Stimulated activated CD4-positive, alpha-beta T cell treated with anti-CD3 and anti-CD28 coated beads, TNF-alpha, amount 100 ng/mL, for 4 hours (primary cell): ENCODE measurements around the gene DARS1.
A peak's percentile ranks its signal among the peaks of the same experiment; 100 is the strongest.

Source experiments
- DNase-seq, 3 experiments: peaks; one replicate each; pipeline ENCODE4 v3.0.0-alpha.2; 2020; ENCODE audit warnings: low read depth in 3 of 3

Gene DARS1

GRCh38 chr2:136016427-136016826, 31.0 kb upstream of the DARS1 start:
- DNase-seq = no peak

GRCh38 chr2:136015699-136016098, 30.3 kb upstream of the DARS1 start:
- DNase-seq = no peak

- no peak for DNase-seq
Measured at GRCh38 chr2:136014411-136014810, 29.0 kb upstream of the DARS1 start.

- DNase-seq = no peak
Measured at GRCh38 chr2:136013955-136014354, 28.5 kb upstream of the DARS1 start.

GRCh38 chr2:136013136-136013685, 27.8 kb upstream of the DARS1 start:
- DNase-seq = no peak

GRCh38 chr2:136012315-136012714, 26.9 kb upstream of the DARS1 start:
- no peak for DNase-seq

- DNase-seq = no peak
Measured at GRCh38 chr2:136010126-136010525, 24.7 kb upstream of the DARS1 start.

DNA sequence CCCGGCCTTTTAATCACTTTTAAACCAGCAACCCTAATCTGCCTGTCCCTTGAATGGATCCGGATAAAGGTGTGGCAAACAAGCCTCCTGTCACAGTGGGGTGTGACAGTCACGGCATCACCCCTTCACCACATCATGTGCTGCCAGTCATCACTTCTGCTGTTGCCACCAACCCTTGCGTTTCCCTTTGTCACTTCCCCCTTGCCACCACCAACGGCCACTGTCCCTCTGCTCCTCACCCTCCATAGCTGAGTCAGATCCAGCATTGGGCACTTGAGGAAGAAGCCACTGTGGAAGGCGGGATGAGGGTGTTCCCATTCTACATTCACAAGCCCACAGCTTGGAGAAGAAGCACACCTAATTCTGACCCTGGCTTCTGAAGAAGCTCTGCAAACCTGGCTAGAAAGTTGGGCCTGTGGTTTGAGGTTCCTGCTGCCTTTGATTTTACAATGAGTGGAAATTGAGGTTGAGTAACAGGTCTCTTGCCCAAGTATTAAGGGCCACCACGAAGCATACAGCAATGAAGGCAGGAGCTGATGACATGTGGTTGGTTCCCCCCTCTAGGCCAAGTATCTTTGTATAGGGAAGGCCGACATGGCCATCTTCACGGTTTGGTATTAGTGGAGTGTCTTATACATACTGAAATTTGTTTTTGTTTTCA, 22.9 kb upstream of the DARS1 start:
- peak in 1 of 3 experiments; percentile 37 for DNase-seq

DNA sequence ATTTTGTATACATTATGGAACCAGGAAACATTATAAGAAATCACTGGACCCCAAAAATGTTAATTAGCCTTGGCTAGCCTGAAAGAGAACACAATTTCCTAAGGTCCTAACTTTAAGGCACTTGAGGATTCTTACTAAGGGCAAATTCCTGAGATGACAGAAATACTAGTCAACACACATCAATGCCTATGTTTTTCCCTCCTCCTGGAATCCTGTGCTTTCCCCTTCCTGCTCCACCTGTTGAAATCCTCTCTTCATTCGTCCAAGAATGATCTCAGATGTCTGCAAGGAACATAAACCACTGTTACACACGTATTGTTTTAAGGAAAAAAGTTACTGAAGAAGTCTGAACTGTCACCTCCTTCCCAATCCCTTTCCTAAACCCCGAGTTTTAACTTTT, 21.2 kb upstream of the DARS1 start:
- DNase-seq = no peak

GRCh38 chr2:136005462-136006196, 20.2 kb upstream of the DARS1 start:
- DNase-seq = no peak

- no peak for DNase-seq
Measured at GRCh38 chr2:136004965-136005364, 19.5 kb upstream of the DARS1 start.

DNA sequence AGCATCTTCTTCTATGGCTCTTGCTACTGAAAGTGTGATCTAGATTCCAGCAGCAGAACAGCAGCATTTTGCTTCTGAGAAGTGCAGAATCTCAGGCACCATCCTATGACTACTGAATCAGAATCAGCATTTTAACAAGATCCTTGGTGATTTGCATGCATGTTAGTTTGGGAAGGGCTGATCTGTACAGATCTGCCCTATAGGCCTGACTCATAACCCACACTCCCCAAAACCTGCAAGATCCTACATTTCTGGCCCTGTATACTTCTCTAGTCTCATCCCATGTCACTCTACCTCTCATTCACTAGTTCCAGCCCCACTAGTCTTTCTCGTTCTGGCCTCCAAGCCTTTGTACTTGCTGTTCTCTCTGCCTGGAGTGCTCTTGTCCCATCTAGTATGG, 15.7 kb upstream of the DARS1 start:
- no peak for DNase-seq

DNA sequence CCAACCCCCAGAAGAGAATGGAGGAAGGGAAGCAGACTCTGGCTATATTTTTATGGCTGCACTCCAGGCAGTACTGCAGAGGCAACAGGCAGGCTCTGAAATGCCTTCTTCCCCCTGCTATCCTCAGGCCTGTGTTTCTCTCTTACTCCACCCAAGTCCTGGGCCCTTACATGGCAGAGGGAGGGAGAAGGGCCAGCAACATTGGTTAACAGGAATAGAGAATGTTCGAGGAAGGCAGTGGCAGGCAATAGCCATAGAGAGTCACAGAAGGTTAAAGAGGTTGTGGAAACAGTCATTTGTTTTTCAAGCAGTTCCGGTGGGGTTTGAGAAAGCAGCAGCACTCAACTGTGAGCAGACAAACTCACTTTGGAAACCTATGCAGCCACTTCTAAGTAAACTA, 15.1 kb upstream of the DARS1 start:
- no peak for DNase-seq

DNA sequence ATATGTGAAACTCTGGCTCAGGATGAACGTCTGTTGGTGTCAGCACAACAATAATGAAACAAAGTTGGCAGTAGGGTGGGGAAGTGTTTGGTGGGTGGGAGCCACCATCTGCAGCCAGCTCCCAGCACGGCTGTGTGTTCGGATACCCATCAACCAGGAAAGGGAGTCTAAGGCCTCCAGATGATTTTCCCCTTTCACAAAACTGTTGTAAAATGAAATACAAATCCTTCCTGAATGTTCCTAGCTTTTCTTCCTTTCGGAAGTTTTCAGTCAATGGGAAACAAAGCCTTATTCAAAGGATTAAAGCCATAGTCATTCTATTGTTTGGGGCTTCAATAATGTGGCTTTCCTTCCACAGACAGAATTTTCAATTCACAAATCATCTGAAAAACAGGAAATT, 14.5 kb upstream of the DARS1 start:
- DNase-seq = no peak

DNA sequence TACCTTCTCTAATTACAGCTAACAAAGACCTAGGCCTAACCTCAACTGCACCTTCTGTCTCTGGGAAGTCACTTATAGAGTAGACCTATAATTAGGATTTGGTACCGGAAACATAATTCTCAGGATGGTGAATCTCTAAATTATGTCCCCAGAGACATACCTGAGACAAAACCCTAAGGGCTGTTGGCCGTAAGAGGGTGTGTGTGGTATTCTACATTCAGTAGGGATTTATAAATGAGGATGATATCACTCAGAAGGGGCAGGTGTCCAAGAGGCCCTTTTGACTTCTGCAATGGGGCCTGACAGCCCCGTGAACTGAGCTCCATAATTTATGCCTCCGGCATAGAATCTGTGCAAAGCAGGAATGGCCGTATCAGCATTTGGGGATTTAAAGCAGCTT, 13.5 kb upstream of the DARS1 start:
- no peak for DNase-seq

- DNase-seq = no peak
Measured at GRCh38 chr2:135997380-135997779, 12.0 kb upstream of the DARS1 start.

- no peak for DNase-seq
Measured at GRCh38 chr2:135996304-135996703, 10.9 kb upstream of the DARS1 start.

- no peak for DNase-seq
Measured at GRCh38 chr2:135994281-135994680, 8.9 kb upstream of the DARS1 start.

DNA sequence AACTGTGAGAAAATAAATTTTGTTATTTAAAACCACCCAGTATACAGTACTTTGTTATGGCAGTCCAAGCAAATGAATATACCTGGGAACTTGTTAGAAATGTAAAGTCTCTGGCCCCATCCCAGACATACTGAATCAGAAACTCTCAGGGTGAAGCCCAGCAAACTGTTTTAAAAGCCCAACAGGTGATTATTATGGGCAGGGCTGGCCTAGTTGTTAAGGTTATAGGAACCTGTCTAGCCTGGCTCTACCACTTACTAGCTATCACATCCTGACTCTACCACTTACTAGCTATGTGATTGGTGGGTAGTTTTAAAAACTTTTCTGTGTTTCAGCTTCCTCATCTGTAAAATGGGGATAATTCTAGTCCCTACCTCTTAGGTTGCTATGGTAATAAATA, 8.0 kb upstream of the DARS1 start:
- no peak for DNase-seq

- no peak for DNase-seq
Measured at GRCh38 chr2:135991861-135992260, 6.4 kb upstream of the DARS1 start.

GRCh38 chr2:135987441-135987840, 2.0 kb upstream of the DARS1 start:
- DNase-seq = no peak

DNA sequence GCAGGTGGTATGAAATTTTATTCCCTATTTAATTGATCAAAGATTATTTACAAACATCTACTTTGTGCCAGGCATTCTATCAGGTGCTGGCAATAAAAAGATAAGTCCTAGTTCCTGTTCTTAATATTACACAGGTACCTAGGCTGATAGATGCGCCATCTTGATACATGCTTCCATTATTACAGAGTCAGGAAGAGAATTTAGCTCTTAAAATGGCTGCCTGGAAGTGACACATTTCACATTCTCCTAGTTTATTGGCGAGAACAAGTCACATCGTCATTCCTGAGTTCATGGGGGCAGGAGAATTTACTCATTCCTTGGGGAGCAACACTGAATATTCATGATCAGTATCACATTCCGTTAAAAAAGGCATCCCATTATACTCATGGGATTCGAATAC, 1.1 kb upstream of the DARS1 start:
- DNase-seq = no peak

GRCh38 chr2:135985826-135986393, 484 bp upstream of the DARS1 start:
- peak in 2 of 3 experiments; percentile 60 to 65 for DNase-seq
